A549 (cell line): ENCODE measurements around the gene TMEM30B.

ENCODE experiments used
- CBX2 ChIP-seq: fragments of 200-600 bp; sonication (generic); IDR thresholded peaks from 2 replicates; pipeline ENCODE4 v1.6.1; 2016; ENCODE audit warnings: low read depth, mild to moderate bottlenecking, borderline replicate concordance
- CEBPB ChIP-seq, 2 experiments: fragments of >200 bp in 1 of 2; sonication (Bioruptor Twin) in 1 of 2; formaldehyde crosslinking in 1 of 2; IDR thresholded peaks; 2 replicates each; pipeline ENCODE4 v1.6.1; 2012 to 2016
- CHD2 ChIP-seq: fragments of 150-350 bp; IDR thresholded peaks from 2 replicates; pipeline ENCODE4 v1.6.1; 2014; ENCODE audit warnings: low read length; ENCODE audit not compliant: partially characterized antibody
- KDM1A ChIP-seq: fragments of 200-600 bp; sonication (generic); IDR thresholded peaks from 2 replicates; pipeline ENCODE4 v1.6.1; 2016; ENCODE audit warnings: low read depth, mild to moderate bottlenecking
- MAZ ChIP-seq: fragments of 150-350 bp; IDR thresholded peaks from 2 replicates; pipeline ENCODE4 v1.6.1; 2014; ENCODE audit warnings: antibody characterized with exemption, low read depth, low read length, borderline replicate concordance
- RAD21 ChIP-seq, 2 experiments: fragments of >200 bp in 1 of 2; sonication (Bioruptor Twin) in 1 of 2; formaldehyde crosslinking in 1 of 2; IDR thresholded peaks in 1 of 2; conservative IDR thresholded peaks in 1 of 2; 2 replicates in 1 of 2; 3 replicates in 1 of 2; pipeline ENCODE4 v1.6.1; 2012 to 2018; ENCODE audit warnings: inconsistent platforms in 1 of 2
- RARB ChIP-seq: fragments of 250-450 bp; sonication (Bioruptor Pico); IDR thresholded peaks from 2 replicates; pipeline ENCODE4 v1.8.0; 2021; ENCODE audit warnings: mild to moderate bottlenecking, moderate library complexity
- SMC3 ChIP-seq: fragments of >200 bp; sonication (Bioruptor Twin); formaldehyde crosslinking; IDR thresholded peaks from 3 replicates; pipeline ENCODE4 v1.6.1; 2018; ENCODE audit warnings: inconsistent platforms
- SREBF2 ChIP-seq: fragments of 450-650 bp; IDR thresholded peaks from 2 replicates; pipeline ENCODE4 v1.6.1; 2014; ENCODE audit warnings: mild to moderate bottlenecking, moderate library complexity
- USF2 ChIP-seq: fragments of 450-650 bp; IDR thresholded peaks from 2 replicates; pipeline ENCODE4 v1.6.1; 2014; ENCODE audit warnings: antibody characterized with exemption
- TF ChIP-seq, protein P1 (sequence below): fragments of >200 bp; sonication (Bioruptor Twin); formaldehyde crosslinking; IDR thresholded peaks from 3 replicates; pipeline ENCODE4 v1.5.1; 2016

GRCh38 chr14:61234215-61234916 lies 46.8 kb downstream of the TMEM30B start:
- TF ChIP-seq, protein P1, sequence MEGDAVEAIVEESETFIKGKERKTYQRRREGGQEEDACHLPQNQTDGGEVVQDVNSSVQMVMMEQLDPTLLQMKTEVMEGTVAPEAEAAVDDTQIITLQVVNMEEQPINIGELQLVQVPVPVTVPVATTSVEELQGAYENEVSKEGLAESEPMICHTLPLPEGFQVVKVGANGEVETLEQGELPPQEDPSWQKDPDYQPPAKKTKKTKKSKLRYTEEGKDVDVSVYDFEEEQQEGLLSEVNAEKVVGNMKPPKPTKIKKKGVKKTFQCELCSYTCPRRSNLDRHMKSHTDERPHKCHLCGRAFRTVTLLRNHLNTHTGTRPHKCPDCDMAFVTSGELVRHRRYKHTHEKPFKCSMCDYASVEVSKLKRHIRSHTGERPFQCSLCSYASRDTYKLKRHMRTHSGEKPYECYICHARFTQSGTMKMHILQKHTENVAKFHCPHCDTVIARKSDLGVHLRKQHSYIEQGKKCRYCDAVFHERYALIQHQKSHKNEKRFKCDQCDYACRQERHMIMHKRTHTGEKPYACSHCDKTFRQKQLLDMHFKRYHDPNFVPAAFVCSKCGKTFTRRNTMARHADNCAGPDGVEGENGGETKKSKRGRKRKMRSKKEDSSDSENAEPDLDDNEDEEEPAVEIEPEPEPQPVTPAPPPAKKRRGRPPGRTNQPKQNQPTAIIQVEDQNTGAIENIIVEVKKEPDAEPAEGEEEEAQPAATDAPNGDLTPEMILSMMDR = no peak
- TF ChIP-seq KDM1A = no peak
- TF ChIP-seq SREBF2 = no peak
- no peak for TF ChIP-seq CHD2
- no peak for TF ChIP-seq RARB (CRISPR knock-in tag)
- TF ChIP-seq MAZ = no peak
- TF ChIP-seq RAD21 (conservative IDR thresholded peaks at IDR 0.05 in 1 of 2, IDR thresholded peaks at IDR 0.05 in 1 of 2) = no peak
- no peak for TF ChIP-seq USF2
- no peak for TF ChIP-seq CEBPB (IDR thresholded peaks at IDR 0.05)
- TF ChIP-seq SMC3 = no peak
- no peak for TF ChIP-seq CBX2
